Ecto neural progenitor cell (in vitro differentiated cells): Measurements from ENCODE around the gene ARHGAP15.

Experiments
- DNase-seq: peaks from one replicate; pipeline ENCODE4 v3.0.0-alpha.2; 2018; ENCODE audit warnings: low spot score

Gene ARHGAP15

DNA sequence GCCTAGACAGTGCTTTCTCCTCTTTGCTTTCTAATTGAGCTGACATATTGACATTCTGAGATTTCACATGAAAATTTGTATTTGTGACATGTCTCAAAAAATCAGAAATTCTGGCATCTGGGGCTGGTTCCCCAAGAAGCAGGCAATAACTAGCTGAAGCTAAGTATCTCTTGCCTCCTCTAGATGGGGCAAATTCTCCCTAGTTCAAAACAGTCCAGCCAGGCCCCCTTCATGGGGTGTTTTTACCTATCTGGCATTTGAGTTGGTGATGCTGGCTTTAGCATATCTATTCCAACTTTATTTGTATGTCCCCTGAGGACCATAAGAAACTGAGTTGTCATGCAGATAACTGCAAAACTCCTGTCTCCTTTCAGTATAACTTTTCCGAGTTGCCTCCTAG lies 39.9 kb downstream of the ARHGAP15 start:
- DNase-seq, result no peak

DNA sequence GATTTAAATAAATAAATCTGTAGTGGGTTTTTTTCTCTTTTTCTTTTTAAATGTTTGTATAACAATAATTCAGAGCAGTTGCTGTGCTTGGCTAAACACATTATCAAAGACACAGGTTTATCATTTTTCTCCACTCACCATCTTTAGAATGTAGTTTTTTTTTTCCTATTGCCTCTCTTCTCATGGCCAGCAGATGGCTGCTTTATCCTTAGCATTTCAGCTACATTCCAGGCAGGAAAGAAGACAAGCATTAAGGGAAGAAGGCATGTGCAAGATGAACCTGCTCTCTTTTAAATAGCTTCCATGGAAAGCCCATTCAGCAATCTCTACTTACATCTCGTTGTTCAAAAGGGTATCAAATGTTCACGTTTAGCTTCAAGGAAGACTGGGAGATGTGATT lies 42.6 kb downstream of the ARHGAP15 start:
- DNase-seq, result no peak

DNA sequence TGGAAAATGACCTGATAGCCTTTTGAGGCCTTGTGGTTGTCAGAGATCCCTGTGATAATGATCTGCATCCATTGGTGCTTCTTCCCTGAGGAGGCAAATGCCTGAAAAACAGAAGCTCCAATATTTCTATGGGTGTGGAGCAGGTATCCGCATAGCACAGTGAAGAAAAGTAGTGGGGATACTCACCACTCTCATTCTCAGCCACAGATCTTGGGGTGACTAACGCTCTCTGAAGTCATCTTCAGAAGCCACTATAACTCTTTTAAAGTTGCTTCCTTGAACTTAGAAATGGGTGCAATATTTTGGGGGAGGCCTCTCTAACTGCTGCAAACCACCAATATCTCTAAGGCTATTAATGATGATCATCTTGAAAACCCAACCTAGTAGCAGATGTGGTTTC lies 46.2 kb downstream of the ARHGAP15 start:
- no peak for DNase-seq

DNA sequence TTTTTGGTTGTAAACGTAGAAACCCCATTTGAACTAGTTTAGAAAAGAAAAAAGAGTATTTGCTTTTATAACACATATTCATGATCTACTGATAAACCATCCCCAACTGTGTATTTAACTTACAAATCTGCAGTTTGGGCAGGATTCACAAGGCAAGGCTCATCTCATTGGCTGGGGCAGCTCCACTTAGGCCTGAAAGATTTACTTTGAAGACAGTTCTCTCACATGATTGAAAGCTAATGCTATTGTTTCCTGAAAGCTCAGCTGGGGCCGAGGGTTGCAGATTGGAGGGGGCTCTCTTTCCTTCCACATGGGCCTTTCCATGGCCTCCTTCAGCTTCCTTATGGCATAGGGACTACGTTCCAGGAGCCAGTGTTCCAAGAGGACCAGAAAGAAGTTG lies 47.4 kb downstream of the ARHGAP15 start:
- DNase-seq, result no peak

DNA sequence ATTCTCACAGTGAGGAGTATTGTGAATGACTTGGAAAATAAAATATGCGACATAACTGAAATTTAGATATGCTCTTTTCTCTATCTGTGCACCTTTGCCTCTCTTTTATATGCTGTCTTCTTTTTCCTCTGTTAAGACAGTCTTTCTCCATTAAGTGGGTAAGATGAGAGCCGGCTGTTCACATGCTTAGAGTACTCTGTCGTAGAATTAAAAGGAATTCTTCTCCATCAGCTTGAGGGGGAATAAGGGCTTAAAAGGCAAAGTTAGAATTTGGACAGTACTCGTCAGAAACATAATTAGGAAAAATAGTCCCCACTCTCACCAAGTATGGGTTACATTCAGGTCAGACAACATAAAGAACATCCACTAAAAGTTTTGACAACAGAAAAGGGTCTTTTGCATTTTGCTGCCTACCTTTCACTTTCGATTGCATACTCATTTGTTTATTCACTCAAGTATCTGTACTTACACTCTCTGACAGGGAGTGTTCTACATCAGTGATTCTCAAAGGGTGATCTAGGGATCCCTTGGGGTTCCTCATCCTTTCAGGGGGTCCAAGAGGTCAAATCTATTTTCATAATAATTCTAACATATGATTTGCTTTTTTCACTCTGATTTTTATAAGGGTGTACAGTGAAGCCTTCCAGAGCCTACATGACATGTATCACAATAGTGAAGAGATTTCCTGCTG lies 48.0 kb downstream of the ARHGAP15 start:
- DNase-seq, result no peak

DNA sequence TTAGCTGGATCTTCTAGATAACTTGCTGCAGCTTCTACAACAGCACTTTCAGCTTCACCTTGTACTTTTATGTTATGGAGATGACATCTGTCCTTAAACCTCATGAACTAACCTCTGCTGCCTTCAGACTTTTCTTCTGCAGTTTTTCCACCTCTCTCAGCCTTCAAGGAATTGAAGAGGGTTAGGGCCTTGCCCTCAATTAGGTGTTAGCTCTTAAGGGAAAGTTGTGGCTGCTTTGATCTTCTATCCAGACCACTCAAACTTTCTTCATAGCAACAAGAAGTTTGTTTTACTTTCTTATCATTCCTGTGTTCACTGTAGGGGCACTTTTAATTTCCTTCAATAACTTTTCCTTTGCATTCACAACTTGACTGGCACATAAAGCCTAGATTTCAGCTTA lies 52.3 kb downstream of the ARHGAP15 start:
- no peak for DNase-seq

DNA sequence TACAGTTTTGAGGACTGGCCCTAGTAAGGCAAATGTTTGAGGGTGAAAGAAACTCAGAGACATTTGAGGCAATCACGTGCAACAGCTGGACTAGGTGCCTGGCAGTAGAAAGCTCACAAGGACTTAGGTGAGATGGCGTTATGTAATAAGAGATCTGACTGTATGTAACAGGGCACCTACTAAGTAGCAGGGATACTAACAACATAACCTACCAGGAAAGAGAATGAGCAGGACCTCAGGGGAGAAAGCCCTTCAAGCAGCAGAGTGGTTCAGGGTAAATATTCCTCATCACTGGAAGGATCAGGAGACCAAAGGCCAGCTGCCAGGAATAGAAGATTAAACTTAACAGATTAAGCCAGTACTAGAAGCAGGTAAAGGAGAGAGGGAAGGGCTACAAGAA lies 53.4 kb downstream of the ARHGAP15 start:
- no peak for DNase-seq

DNA sequence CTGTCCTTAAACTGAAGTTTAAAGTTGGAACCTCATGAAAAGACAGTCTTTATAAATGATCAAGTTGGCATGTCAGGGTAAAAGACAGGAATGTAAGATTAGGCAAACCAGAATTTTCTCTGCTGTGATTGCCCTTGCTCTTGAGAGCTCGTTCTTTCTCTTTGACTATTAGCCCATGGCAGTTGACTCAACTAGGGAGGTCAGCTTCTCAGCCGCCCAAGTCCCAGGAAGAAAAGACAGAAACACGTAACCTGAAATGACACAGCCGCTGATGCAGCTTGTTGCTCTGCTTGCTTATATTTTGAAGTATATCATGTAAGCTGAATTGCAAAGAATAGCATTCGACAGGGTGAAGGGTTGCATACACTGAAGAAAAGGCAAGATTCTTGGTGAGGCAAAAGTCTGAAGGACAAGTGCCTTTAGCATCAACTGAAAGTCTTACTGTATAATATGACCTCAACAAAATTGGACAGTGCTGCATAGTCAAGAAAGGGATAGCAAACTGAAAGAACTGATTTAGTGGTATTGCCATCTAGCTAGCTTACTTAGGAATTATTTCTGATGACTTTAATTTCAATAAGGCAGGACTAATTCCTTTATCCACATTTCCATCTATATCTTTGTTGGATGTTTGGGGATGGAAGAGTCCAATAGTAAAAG lies 54.7 kb downstream of the ARHGAP15 start:
- no peak for DNase-seq

DNA sequence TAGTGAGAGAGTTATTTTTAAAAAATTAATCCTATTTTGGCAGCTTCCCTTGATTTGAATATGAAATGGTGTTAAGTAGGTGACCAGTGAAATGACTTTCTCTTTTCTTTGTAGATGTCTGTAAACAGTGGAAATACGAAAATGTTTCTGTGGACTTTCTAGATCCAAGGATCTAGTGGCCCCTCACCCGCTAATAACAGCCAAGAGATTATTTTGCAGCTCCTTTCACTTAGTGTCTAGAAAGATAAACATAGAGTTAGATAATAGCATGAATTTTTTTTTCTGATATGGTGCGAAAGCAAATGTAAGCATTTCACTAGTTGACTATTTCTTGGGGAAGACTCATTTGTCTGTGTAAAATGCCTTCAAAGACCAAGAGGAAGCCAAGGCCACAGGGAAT lies 57.7 kb downstream of the ARHGAP15 start:
- no peak for DNase-seq

DNA sequence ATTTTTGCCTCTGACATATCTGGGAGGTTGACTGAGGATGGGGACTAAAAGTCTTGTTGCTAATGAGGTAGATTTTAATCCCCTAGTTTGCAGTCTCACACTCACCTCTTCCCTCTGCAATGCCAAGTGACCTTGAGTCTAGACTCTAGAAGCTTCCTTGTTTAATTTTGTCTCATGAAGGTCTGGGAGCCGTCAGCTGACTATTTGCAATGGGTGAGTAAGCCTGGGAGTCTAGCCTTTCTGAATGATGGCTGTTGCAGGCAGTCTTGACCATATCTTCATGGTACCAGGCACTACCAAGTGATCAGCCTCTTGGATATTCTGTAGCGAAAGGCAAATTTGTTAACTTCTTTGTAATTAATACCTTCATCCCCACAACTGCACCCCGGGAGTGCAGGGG lies 61.2 kb downstream of the ARHGAP15 start:
- DNase-seq, result no peak

DNA sequence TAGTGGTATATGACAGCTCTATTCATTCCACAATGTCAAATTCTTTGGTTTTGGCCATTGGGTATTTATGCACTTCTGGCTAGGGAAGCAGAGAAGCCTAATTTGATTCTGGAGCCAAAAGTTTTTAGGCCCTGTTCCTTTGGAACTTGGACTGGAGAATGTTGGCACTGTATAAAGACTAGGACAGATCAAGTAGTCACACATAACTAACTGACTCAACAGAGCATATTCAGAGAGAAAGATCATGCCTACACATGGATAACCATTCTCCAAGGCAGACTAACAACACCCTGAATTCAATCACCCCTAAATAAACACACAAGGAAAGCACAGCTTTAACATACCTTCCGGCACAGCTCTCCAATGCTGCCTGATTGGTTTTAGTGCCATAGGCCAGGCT lies 62.9 kb downstream of the ARHGAP15 start:
- no peak for DNase-seq

DNA sequence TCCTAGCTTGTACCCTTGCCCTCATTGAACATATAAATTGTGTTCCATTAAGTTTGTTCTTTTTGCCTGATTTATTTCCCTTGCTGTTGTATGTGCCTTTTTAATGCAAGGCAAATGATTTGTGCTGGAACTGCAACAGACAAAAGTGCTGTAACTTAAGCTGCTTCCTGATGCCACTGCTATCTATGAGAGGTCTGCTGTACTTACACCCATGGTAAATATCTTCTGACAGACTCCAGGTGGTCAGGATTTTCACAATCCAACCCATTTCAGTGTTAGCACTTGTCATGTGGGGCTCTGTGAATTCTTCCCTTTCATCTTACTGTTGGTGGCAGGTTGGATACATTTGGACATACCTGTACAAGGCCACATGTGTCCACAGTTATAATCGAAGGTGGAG lies 63.5 kb downstream of the ARHGAP15 start:
- no peak for DNase-seq

DNA sequence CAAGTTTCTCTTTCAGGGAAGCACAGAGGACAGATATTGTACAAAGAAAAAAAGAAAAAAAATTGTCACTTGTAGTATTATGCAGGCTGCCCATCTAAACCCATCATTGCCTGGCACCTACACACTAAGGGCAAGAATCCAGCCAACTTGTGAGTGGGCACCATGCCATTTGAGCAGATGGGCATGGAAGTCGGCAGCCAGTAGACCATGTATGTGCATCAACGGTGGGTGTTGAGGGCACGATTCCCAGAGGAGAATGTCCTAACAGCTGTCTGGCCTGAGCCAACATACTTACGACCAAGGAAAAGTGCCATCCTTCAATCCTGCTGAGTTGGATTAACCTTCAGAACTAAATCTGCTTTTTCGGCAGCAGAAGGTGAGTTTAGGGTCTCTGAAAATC lies 63.9 kb downstream of the ARHGAP15 start:
- DNase-seq, result no peak

DNA sequence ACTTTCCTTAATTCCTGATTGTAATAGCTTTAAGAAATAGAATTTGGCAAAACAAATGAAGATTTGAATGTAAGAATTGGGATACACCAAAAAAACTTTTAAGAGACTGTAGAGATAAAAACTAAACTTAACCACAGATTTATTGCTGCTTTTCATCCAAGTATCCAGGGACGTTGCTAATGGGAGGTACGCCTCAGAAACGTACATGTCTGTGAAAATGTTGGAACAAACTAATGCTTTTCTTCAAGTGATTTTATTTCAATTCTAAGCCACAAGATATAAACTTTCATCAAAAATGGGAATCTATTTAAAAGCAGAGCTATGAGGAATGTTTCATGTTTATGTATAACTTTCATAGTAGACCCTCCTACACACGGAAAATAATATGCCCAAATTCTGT lies 66.3 kb downstream of the ARHGAP15 start:
- no peak for DNase-seq

DNA sequence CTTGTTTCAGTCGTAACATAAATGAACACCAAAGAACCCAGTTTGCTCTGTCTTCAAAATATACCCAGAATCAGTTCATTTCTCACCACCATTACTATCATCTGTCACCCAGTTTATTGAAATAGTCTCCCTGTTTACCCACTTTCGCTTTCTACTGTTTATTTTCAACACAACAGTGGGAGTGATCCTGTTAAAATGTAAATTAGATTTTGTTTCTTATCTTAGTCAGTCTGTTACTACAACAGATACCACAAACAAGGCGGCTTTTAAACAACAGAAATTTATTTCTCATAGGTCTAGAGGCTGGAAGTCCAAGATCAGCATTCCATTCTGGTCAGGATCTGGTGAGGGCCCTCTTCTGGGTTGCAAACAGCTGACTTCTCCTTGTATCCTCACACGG lies 74.8 kb downstream of the ARHGAP15 start:
- DNase-seq, result no peak

DNA sequence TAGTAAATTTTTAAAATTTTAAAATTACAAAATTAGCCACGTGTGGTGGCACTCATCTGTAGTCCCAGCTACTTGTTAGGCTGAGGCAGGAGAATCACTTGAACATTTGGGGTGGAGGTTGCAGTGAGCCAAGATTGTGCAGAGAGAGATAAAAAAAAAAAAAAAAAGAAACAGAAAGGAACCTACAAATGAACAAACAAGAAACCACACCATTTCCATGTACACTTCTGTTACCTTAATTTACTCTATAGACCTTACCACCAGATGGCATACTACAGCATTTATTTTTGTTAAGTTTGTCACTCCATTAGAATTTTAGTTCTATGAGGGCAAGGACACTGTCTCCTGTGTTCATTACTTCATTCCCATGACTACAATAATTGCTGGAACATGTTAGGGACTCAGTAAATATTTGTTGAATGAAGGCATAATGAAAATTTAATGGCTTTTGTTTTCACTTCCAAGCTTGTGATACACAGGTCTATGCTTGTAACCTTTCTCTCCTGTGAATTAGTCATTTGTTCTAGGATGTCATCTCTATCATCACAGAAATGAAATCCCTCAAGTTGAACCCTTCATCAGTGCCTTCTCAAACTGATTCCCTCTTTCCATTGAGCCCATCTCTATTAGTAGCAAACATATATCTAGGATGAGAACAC lies 76.0 kb downstream of the ARHGAP15 start:
- no peak for DNase-seq

DNA sequence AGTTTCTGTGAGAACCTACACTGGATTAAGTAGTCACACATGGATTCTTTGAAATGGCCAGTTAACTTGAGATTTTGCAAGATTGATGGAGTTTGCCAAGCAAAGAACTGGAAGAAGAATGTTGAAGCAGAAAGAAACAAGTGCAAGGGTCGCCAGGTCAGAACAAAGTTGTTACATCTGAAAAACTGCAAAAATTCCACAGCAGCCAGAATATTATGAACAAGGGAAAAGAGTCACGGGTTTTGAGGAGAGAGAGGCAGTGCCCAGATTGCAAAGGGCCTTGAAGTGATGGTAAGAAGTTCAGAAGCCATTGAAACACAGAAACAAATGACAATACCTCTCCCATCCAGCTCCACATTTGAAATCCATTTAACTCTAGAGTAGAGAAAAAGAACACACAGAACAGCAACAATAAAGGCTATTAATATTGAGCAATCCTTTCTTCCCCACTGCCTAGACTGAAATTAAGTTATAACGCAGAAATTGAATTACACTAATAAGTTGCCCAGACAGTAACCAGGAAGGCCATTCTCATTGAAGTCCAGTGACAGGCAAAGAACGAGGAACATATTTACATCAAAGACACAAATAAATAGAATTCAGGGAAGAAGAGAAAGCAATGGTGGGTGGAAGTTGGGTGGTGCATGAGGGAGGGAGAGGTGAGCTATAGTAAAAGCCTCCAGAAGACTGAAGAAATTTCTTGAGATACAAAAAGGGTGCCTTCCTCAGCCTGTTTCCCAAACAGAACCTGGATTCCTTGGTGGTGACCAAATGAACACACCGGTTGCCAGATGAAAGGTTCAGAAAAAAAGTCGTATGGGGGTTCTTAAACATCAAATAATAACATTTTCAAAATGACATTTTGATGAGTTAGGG lies 80.6 kb downstream of the ARHGAP15 start:
- DNase-seq, result no peak

DNA sequence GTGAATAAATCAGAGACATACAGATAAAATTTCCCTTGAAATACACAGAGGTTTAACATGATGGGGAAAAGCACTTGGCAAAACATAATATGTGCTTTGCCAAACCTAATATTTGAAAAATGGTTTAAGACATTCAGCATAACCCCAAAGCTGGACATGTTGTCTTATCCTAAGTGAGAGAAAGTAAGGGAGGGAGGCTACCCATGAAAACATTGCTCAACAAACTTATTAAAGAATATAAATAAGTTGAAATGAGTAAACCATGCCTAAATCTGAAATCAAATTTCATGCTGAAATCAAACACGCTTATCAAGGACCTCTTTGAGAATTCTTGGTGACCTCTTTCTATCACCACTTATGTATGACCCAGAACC lies 81.2 kb downstream of the ARHGAP15 start:
- DNase-seq, result no peak

DNA sequence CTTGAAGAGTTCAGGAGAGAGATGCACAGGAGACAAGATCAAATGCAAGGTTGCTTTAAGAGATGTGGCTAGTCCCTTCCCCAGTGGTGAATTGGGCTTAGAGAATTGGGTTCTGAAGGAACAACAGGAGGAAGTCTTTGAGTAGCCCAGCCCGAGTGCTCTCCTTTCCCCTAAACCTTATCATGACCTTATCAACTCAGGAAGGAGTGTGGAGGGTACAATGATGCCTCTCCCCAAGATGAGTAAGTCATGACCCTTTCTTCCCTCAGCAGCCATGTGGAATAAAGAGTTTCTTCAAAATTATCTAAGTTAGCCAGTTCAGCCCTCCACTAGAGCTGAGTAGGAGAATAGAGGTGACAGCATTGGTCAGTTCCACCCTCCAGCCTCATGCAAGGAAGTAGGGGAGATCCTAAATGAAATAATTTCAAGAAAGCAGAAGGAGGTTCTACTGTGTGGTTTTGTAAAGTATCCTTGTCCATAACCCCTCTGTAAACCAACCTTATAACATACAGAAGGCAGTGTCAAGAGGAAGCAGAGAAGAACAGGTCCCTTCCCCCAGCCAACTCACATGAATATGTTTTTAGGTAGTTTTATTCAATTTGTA lies 88.4 kb downstream of the ARHGAP15 start:
- DNase-seq, result no peak

DNA sequence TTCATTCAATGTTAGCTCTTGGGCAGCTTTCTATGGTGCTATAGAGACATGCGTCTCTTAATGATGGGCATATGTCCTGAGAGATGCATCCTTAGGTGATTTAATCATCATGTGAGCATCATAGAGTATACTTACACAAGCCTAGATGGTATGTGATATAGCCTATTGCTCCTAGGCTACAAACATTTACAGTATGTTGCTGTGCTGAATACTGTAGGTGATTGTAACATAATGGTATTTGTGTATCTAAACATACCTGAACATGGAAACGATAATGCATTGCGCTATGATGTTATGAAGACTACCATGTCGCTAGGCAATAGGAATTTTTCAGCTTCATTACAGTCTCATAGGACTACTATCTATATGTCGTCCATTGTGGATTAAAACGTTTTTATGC lies 89.4 kb downstream of the ARHGAP15 start:
- no peak for DNase-seq

DNA sequence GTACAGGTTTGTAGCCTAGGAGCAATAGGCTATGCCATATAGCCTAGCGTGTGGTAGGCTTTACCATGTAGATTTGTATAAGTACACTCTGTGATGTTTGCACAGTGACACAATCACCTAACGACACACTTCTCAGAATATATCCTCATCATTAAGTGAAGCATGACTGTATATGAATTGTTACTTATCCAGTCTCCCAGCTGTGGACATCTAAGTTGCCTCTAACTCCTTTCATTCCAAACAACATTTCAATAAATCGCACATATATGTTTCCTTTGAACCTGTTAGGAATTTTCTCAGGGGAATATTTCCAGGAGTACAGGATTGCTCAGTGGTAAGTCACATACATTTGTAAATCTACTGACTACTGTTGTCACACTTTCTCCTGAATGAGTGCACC lies 90.0 kb downstream of the ARHGAP15 start:
- DNase-seq, result no peak

DNA sequence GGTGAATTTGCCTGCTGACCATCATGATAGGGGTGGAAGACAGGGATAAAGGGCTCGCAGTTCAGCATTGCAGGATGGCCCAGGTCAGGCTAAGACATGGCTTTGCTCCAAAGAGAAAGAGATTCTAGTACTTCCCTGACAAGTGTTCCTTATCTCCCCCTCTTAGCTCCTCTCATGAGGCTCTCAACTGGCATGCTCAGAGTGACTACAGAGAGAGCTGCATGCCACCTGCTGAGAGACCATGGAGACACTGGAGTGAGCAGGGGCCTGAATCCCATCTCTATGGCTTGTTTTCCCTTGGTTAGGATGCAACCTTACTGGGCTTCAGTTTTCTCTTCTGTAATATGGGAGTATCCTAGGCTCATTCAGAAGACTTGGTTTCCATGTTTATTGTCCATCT lies 94.3 kb downstream of the ARHGAP15 start:
- DNase-seq, result no peak
